CD4-positive, alpha-beta T cell treated with Interleukin-10 for 1 hour (primary cell): ENCODE measurements around the gene FLVCR2.

Source experiments
- DNase-seq: peaks from one replicate; pipeline ENCODE4 v3.0.0-alpha.2; 2020

The FLVCR2 gene

GRCh38 chr14:75558440-75558839 is 20.0 kb upstream of the FLVCR2 start:
- no peak for DNase-seq

GRCh38 chr14:75559045-75559444 is 19.4 kb upstream of the FLVCR2 start:
- DNase-seq: no peak

GRCh38 chr14:75559451-75560222 is 18.8 kb upstream of the FLVCR2 start:
- DNase-seq: no peak

- DNase-seq: peak; percentile 61
Observed at GRCh38 chr14:75561013-75561432, 17.4 kb upstream of the FLVCR2 start.

GRCh38 chr14:75562089-75562488 is 16.3 kb upstream of the FLVCR2 start:
- DNase-seq: no peak

GRCh38 chr14:75562489-75562888 is 15.9 kb upstream of the FLVCR2 start:
- no peak for DNase-seq

GRCh38 chr14:75563931-75564330 is 14.5 kb upstream of the FLVCR2 start:
- DNase-seq: no peak

GRCh38 chr14:75565056-75565455 is 13.4 kb upstream of the FLVCR2 start:
- DNase-seq: no peak

GRCh38 chr14:75566321-75566720 is 12.1 kb upstream of the FLVCR2 start:
- peak; percentile 67 for DNase-seq

- no peak for DNase-seq
Observed at GRCh38 chr14:75566752-75567151, 11.7 kb upstream of the FLVCR2 start.

- no peak for DNase-seq
Observed at GRCh38 chr14:75568140-75568539, 10.3 kb upstream of the FLVCR2 start.

GRCh38 chr14:75568791-75569190 is 9.6 kb upstream of the FLVCR2 start:
- no peak for DNase-seq

GRCh38 chr14:75570797-75571196 is 7.6 kb upstream of the FLVCR2 start:
- no peak for DNase-seq

- DNase-seq: no peak
Observed at GRCh38 chr14:75572104-75572503, 6.3 kb upstream of the FLVCR2 start.

GRCh38 chr14:75577090-75577489 is 1.3 kb upstream of the FLVCR2 start:
- no peak for DNase-seq

GRCh38 chr14:75577729-75578101 is 705 bp upstream of the FLVCR2 start:
- DNase-seq: peak; percentile 76

- no peak for DNase-seq
Observed at GRCh38 chr14:75578786-75579337, 442 bp downstream of the FLVCR2 start.

- no peak for DNase-seq
Observed at GRCh38 chr14:75579338-75579864, 981 bp downstream of the FLVCR2 start.

- no peak for DNase-seq
Observed at GRCh38 chr14:75579882-75580281, 1.5 kb downstream of the FLVCR2 start.

- no peak for DNase-seq
Observed at GRCh38 chr14:75587388-75587787, 9.0 kb downstream of the FLVCR2 start.

- no peak for DNase-seq
Observed at GRCh38 chr14:75589931-75590330, 11.5 kb downstream of the FLVCR2 start.

GRCh38 chr14:75591331-75591946 is 13.0 kb downstream of the FLVCR2 start:
- DNase-seq: no peak

GRCh38 chr14:75591987-75592575 is 13.7 kb downstream of the FLVCR2 start:
- DNase-seq: no peak

- no peak for DNase-seq
Observed at GRCh38 chr14:75595226-75595625, 16.8 kb downstream of the FLVCR2 start.
